Heart left ventricle (tissue), 13 donors: ENCODE measurements around the gene CRACDL.

Source experiments
- POLR2A ChIP-seq, 2 donors: fragments of 450-650 bp; IDR thresholded peaks; one replicate each; pipeline ENCODE4 v1.6.1; 2017; ENCODE audit warnings: antibody characterized with exemption in 2 of 2, mild to moderate bottlenecking in 2 of 2, moderate library complexity in 2 of 2
- TF ChIP-seq, protein P1 (sequence below), 12 donors: fragments of 200-600 bp; sonication (generic) in 4 of 12; IDR thresholded peaks; one replicate each; pipeline versions ENCODE4 v1.5.0 to v1.8.0; 2018 to 2022; ENCODE audit warnings: antibody characterized with exemption in 12 of 12, mild to moderate bottlenecking in 5 of 12
- donor health status: ischemic (EF 13 %, LVEDD 7.1; RV severe dilation, severe dysfunction).
- donor health status: DM: no; HTN: yes; CAD: no.
- donor health status: DM: no; HTN: no; CAD: no.
- donor health status: ischemic (EF 25% LVEDD 6.9; RV normal size, moderate dysfunction).
- donor health status: ischemic (EF 25% LVEDD 5.7; RV mildly dilated, moderate dysfunction).
- donor health status: ischemic (EF 35%, LVEDD 5.7; RV mildly dilated, moderate dysfunction).
- donor health status: nonischemic (EF 11% LVEDD 7.7; RV severe dilation, severe dysfunction).
- donor health status: DM: yes; HTN: yes; CAD: no.
- donor health status: PGD.
- donor health status: ischemic (EF 29% LVEDD 5.4; RV normal size, mild dysfunction).
- donor health status: nonischemic (EF 23%, LVEDD 6.1; RV moderate dilation, normal function).

- TF ChIP-seq, protein P1, sequence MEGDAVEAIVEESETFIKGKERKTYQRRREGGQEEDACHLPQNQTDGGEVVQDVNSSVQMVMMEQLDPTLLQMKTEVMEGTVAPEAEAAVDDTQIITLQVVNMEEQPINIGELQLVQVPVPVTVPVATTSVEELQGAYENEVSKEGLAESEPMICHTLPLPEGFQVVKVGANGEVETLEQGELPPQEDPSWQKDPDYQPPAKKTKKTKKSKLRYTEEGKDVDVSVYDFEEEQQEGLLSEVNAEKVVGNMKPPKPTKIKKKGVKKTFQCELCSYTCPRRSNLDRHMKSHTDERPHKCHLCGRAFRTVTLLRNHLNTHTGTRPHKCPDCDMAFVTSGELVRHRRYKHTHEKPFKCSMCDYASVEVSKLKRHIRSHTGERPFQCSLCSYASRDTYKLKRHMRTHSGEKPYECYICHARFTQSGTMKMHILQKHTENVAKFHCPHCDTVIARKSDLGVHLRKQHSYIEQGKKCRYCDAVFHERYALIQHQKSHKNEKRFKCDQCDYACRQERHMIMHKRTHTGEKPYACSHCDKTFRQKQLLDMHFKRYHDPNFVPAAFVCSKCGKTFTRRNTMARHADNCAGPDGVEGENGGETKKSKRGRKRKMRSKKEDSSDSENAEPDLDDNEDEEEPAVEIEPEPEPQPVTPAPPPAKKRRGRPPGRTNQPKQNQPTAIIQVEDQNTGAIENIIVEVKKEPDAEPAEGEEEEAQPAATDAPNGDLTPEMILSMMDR (IDR thresholded peaks at IDR 0.05), result no peak
- TF ChIP-seq POLR2A (IDR thresholded peaks at IDR 0.05), result no peak
These were observed 105.4 kb downstream of the CRACDL start for GRCh38 chr2:98830571-98831145.
